ENCODE results near the gene RIF1. TPM values are rescaled to one million over a fixed set of nuclear protein-coding genes. Genes with fewer than 3 reads are reported as not detected.

RIF1 gene
- total and polyA plus RNA-seq, 2 donors from 2014 or later, result 2.4 to 36.8 TPM

GRCh38 chr2:151525821-151526373 is 116.2 kb downstream of the RIF1 start:
- H3K9ac ChIP-seq (ENCODE audit: low read length in 3 of 3), result no peak overlapping the region
- DNase-seq (no peak), FAIRE-seq (no peak)
- H3K27me3 ChIP-seq (ENCODE audit: control insufficient read depth, insufficient read depth, low read length), result no peaks in the 10 kb centered on the region
- no peak for TF ChIP-seq CTCF (IDR thresholded peaks at IDR 0.05; ENCODE audit: borderline replicate concordance, extremely low read depth, insufficient read depth)
- no peaks in the 10 kb centered on the region for H3K36me3 ChIP-seq (ENCODE audit: control insufficient read depth in 2 of 3, insufficient read depth in 3 of 3, low read length in 3 of 3)
- H3K4me1 ChIP-seq (ENCODE audit: control insufficient read depth in 2 of 3, insufficient read depth in 2 of 3, low read depth in 1 of 3, low read length in 3 of 3), result no peaks in the 10 kb centered on the region
- no peak overlapping the region for H3K4me3 ChIP-seq (ENCODE audit: low read length in 3 of 3)
- H3K27ac ChIP-seq (ENCODE audit: low read depth in 2 of 2, low read length in 2 of 2), result no peak overlapping the region
- no peaks in the 10 kb centered on the region for H3K9me3 ChIP-seq (ENCODE audit: control insufficient read depth in 2 of 3, insufficient read depth in 1 of 3, low read length in 3 of 3)
- intact Hi-C loops (cut with DNase I), result no loop called here

DNA sequence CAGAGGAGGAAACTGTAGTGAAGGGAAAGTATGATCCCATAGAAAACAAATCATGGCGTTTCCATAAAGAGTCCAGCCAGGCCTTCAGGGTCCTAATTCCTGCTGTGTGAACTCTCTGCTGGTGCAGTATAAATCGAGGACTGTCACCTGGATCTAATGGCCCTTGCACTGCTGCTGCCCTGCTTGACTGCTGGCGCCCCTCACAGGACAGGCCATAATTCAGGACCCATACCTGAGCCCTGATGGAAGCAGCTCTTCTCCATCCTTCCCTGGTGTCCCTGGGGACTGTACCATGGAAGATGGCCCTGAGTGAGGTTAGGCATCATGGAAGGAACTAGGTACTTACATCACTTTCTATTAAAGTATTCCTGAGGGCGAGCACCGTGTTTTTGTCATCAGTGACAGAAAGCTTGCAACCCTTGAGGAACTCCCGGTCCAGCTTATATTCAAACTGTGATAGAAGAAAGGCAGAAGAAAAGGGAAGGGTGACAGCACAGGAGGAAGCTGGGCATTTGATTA is 116.9 kb downstream of the RIF1 start:
- Histone ChIP-seq H3K27me3 (ENCODE audit: control insufficient read depth, insufficient read depth, low read length) (no peaks in the 10 kb centered on the region), H3K4me3 (ENCODE audit: low read length in 3 of 3) (no peak overlapping the region), H3K4me1 (ENCODE audit: control insufficient read depth in 2 of 3, insufficient read depth in 2 of 3, low read depth in 1 of 3, low read length in 3 of 3) (no peaks in the 10 kb centered on the region), H3K9ac (ENCODE audit: low read length in 3 of 3) (no peak overlapping the region), H3K36me3 (ENCODE audit: control insufficient read depth in 2 of 3, insufficient read depth in 3 of 3, low read length in 3 of 3) (no peaks in the 10 kb centered on the region), H3K27ac (ENCODE audit: low read depth in 2 of 2, low read length in 2 of 2) (no peak overlapping the region), H3K9me3 (ENCODE audit: control insufficient read depth in 2 of 3, insufficient read depth in 1 of 3, low read length in 3 of 3) (no peaks in the 10 kb centered on the region)
- intact Hi-C loops (cut with DNase I), result no loop called here
- DNase-seq, result no peak
- FAIRE-seq, result no peak
- TF ChIP-seq CTCF (IDR thresholded peaks at IDR 0.05; ENCODE audit: borderline replicate concordance, extremely low read depth, insufficient read depth), result no peak

Small RNA genes lying within 50 kb of the gene (microRNA-seq; reads per million reads assigned to microRNA genes)
- not detected for gene MIR4773-1
- gene MIR4773-2, result not detected

Other genes starting within 250 kb of the RIF1 start
- 13.6 TPM for gene RBM43, start 148.0 kb upstream of the RIF1 start, total RNA-seq
- gene RBM43, start 148.0 kb upstream of the RIF1 start, polyA plus RNA-seq (ENCODE audit: insufficient read depth, low read depth, low replicate concordance), result 6.0 TPM
- gene NMI, start 120.2 kb upstream of the RIF1 start, total RNA-seq, result 22.0 TPM
- gene NMI, start 120.2 kb upstream of the RIF1 start, polyA plus RNA-seq (ENCODE audit: insufficient read depth, low read depth, low replicate concordance), result 17.9 TPM
- 2.5 TPM for gene TNFAIP6, start 52.3 kb upstream of the RIF1 start, total RNA-seq
- gene TNFAIP6, start 52.3 kb upstream of the RIF1 start, polyA plus RNA-seq (ENCODE audit: insufficient read depth, low read depth, low replicate concordance), result 0.28 TPM

Data from kidney (tissue), 14 donors.